K562 (cell line): ENCODE results near the gene RNF214. TPM values are rescaled to one million over a fixed set of nuclear protein-coding genes. Genes with fewer than 3 reads are reported as not detected.
A peak's percentile ranks its signal among the peaks of the same experiment; 100 is the strongest.
"Not testable (repeated sequence)": the region's sequence is repeated elsewhere in the genome, so short reads cannot be mapped to it uniquely, and the experiment has no call there.

Experiments
- ATAC-seq: fragments of 200-7000 bp; cut with Tn5 transposase; 3 replicates; pipeline ENCODE4 v1.9.1; 2020; ENCODE audit warnings: moderate library complexity
- BruUV-seq: library from RNA; stranded (reverse); fragments of 400-500 nt; replicated peaks from 2 replicates; lab custom pipeline; 2021; lab: Mats Ljungman, UMichigan
- CTCF ChIA-PET: fragments of 300-600 bp; formaldehyde crosslinking; extraction: SDS; loops from one replicate; lab custom pipeline; 2021; ENCODE audit warnings: low intra/inter-chr PET ratio; lab: Yijun Ruan, JAX
- POLR2A ChIA-PET: fragments of 300-600, 350-650 bp; sonication (Branson Sonifier 250); formaldehyde crosslinking; extraction: SDS; loops from one replicate; lab custom pipeline; 2021; ENCODE audit warnings: antibody characterized with exemption, inconsistent platforms; lab: Yijun Ruan, JAX
- DNase-seq, 4 experiments: peaks; one replicate each; pipeline versions ENCODE4 v3.0.0 to v3.0.0-alpha.2; 2011 to 2018; ENCODE audit warnings: low spot score in 3 of 4, mixed read lengths in 3 of 4; ENCODE audit errors: extremely low read depth in 1 of 4
- FAIRE-seq: peaks from 2 replicates; lab custom pipeline; 2011; peaks lifted over from hg19 to GRCh38; lab: Jason Lieb, UNC
- H2AFZ ChIP-seq: 2 replicates; pipeline ENCODE4 v1.6.0; 2011; ENCODE audit warnings: low read depth, low read length, control low read depth, inconsistent platforms
- H3K27ac ChIP-seq: fragments of 200-600 bp; 3 replicates; pipeline ENCODE4 v1.8.0; 2011; ENCODE audit warnings: low read depth, mild to moderate bottlenecking, control low read depth, inconsistent platforms, low read length, moderate library complexity, mixed read lengths; ENCODE audit errors: extremely low read depth
- H3K27me3 ChIP-seq, 2 experiments: fragments of 300-600 bp in 1 of 2; 2 replicates in 1 of 2; 3 replicates in 1 of 2; pipeline versions ENCODE4 v1.6.0 to v1.8.0; 2011; ENCODE audit warnings: inconsistent platforms in 2 of 2, low read length in 2 of 2, mild to moderate bottlenecking in 1 of 2, mixed read lengths in 1 of 2, moderate library complexity in 1 of 2; ENCODE audit not compliant: control insufficient read depth in 2 of 2, insufficient read depth in 2 of 2
- H3K36me3 ChIP-seq: fragments of 300-600 bp; 3 replicates; pipeline ENCODE4 v1.8.0; 2011; ENCODE audit warnings: mild to moderate bottlenecking, low read length, inconsistent platforms; ENCODE audit not compliant: control insufficient read depth, insufficient read depth
- H3K4me1 ChIP-seq, 2 experiments: fragments of 200-600 bp in 1 of 2; replicated peaks in 1 of 2; 2 replicates in 1 of 2; 3 replicates in 1 of 2; pipeline versions ENCODE4 v1.5.1 to v1.8.0; 2011; ENCODE audit warnings: inconsistent platforms in 2 of 2, low read length in 2 of 2, mild to moderate bottlenecking in 1 of 2, mixed read lengths in 1 of 2, moderate library complexity in 1 of 2; ENCODE audit not compliant: control insufficient read depth in 2 of 2, insufficient read depth in 2 of 2
- H3K4me2 ChIP-seq: 2 replicates; pipeline ENCODE4 v1.6.1; 2011; ENCODE audit warnings: low read length, control low read depth, inconsistent platforms, mixed read lengths; ENCODE audit not compliant: insufficient read depth
- H3K4me3 ChIP-seq: fragments of 200-600 bp; sonication (generic), shearing (Covaris generic); 2 replicates; pipeline ENCODE4 v1.5.1; 2016; ENCODE audit warnings: control low read depth, inconsistent platforms
- H3K79me2 ChIP-seq: fragments of 200-600 bp; 3 replicates; pipeline ENCODE4 v1.8.0; 2011; ENCODE audit warnings: low read length, inconsistent platforms; ENCODE audit not compliant: control insufficient read depth, insufficient read depth
- H3K9ac ChIP-seq, 2 experiments: 2 replicates each; pipeline versions ENCODE4 v1.6.0 to v1.6.1; 2011; ENCODE audit warnings: low read depth in 2 of 2, low read length in 2 of 2, control low read depth in 1 of 2, inconsistent platforms in 1 of 2, mild to moderate bottlenecking in 1 of 2, mixed read lengths in 1 of 2; ENCODE audit not compliant: insufficient read depth in 1 of 2
- H3K9me1 ChIP-seq: one replicate; pipeline ENCODE4 v1.6.0; 2011; ENCODE audit warnings: inconsistent platforms, mild to moderate bottlenecking, low read length, moderate library complexity; ENCODE audit not compliant: control insufficient read depth, insufficient read depth
- H3K9me3 ChIP-seq: replicated peaks from 2 replicates; pipeline ENCODE4 v1.5.1; 2011; ENCODE audit warnings: low read depth, low read length, inconsistent platforms; ENCODE audit not compliant: control insufficient read depth, insufficient read depth
- H4K20me1 ChIP-seq: replicated peaks from 2 replicates; pipeline ENCODE4 v1.6.1; 2011; ENCODE audit warnings: low read length, inconsistent platforms, mixed read lengths; ENCODE audit not compliant: control insufficient read depth, insufficient read depth
- PRPF4 ChIP-seq: fragments of 200-400 bp; formaldehyde crosslinking; IDR thresholded peaks from one replicate; pipeline ENCODE4 v1.6.1; 2017; ENCODE audit warnings: low read length, low read depth, mild to moderate bottlenecking; ENCODE audit not compliant: insufficient read depth, poor library complexity, severe bottlenecking
- WGBS: fragments of 100-300 bp; shearing (Covaris generic); methylation state at CpG from one replicate; pipeline ENCODE4 v1.1.6; 2016; ENCODE audit warnings: low coverage, mixed read lengths; ENCODE audit not compliant: insufficient coverage; ENCODE audit errors: missing lambda C conversion rate; 5-methylcytosine and 5-hydroxymethylcytosine counted together
- in situ Hi-C: fragments of 300-500 bp; cut with MboI; formaldehyde crosslinking; loops from 4 replicates; pipeline ENCODE4 v1.15.0; 2018; ENCODE audit warnings: inconsistent platforms, mixed read lengths
- intact Hi-C: fragments of 100-400 bp; cut with micrococcal nuclease; formaldehyde crosslinking; loops from 2 replicates; pipeline ENCODE4 v1.14.2; 2022
- polyA plus RNA-seq, 8 experiments: library from polyadenylated mRNA; depleted of rRNA in 4 of 8; stranded (reverse) in 5 of 8; unstranded in 3 of 8; fragments of >200 nt; fragmentation: Nextera tagmentation in 2 of 8; fragmentation: Illumina TruSeq in 1 of 8; extraction: Ambion mirVana in 2 of 8; extraction: Trizol in 1 of 8; gene quantifications; 2 replicates each; pipeline versions ENCODE4 v1.2.1 to v1.2.3, GENCODE V29; 2011 to 2014; ENCODE audit warnings: inconsistent platforms in 1 of 8, missing spikeins in 1 of 8
- total RNA-seq, 7 experiments: library from RNA; depleted of rRNA in 6 of 7; stranded (reverse); fragments of >200 nt in 6 of 7; fragmentation: Illumina TruSeq in 2 of 7; extraction: Trizol in 2 of 7; gene quantifications; 2 replicates each; pipeline versions ENCODE4 v1.2.1 to v1.2.3, GENCODE V29; 2011 to 2021; ENCODE audit warnings: low replicate concordance in 1 of 7
- TF ChIP-seq, protein P1 (sequence below), 3 experiments: IDR thresholded peaks in 2 of 3; conservative IDR thresholded peaks in 1 of 3; 2 replicates each; pipeline ENCODE4 v1.5.1; 2011 to 2012; ENCODE audit warnings: low read length in 3 of 3, mild to moderate bottlenecking in 3 of 3, control low read depth in 2 of 3, improper control_type of control experiment in 1 of 3, inconsistent platforms in 1 of 3, low read depth in 1 of 3, mixed read lengths in 1 of 3, moderate library complexity in 1 of 3; ENCODE audit not compliant: insufficient read depth in 2 of 3

RNF214 gene
- total and polyA plus RNA-seq, 9 of the 15 experiments (the other 6 are each of a cell fraction or from before 2014, with no cell fraction given) = 6.6 to 24.8 (median 11.9) TPM

GRCh38 chr11:117205211-117205818 lies 27.2 kb upstream of the RNF214 start:
- H3K9me1 ChIP-seq = no peaks in the 10 kb centered on the region
- no peaks in the 10 kb centered on the region for H3K27me3 ChIP-seq
- in situ Hi-C loops (loop anchor here (5.0 kb wide), 1 partner anchor 68 kb away; no protein-coding TSS in a partner anchor), intact Hi-C loops (no loop called here)
- H3K9ac ChIP-seq = no peak overlapping the region
- no peak overlapping the region for H3K4me2 ChIP-seq
- H3K27ac ChIP-seq = no peak overlapping the region
- CTCF ChIA-PET = interaction anchor here (0.9 kb wide), 1 partner anchor 25 kb away, joined by 5 read pairs; no protein-coding TSS in a partner anchor
- WGBS = 85% methylated on average over 8 of the region's 11 CpGs
- H3K36me3 ChIP-seq = peaks cover 10% of the 10 kb centered on the region; the same call in 1 of the 3 replicates
- POLR2A ChIA-PET = interaction anchor here (1.1 to 1.2 kb wide), 2 partner anchors 13 to 19 kb away, joined by 3 read pairs; no protein-coding TSS in a partner anchor
- ATAC-seq (peak; percentile 57), FAIRE-seq (peak; percentile 86), DNase-seq (no peak)
- no peaks in the 10 kb centered on the region for H3K79me2 ChIP-seq
- H4K20me1 ChIP-seq = no peaks in the 10 kb centered on the region
- no peak overlapping the region for H2AFZ ChIP-seq
- no peak for TF ChIP-seq PRPF4
- TF ChIP-seq, protein P1, sequence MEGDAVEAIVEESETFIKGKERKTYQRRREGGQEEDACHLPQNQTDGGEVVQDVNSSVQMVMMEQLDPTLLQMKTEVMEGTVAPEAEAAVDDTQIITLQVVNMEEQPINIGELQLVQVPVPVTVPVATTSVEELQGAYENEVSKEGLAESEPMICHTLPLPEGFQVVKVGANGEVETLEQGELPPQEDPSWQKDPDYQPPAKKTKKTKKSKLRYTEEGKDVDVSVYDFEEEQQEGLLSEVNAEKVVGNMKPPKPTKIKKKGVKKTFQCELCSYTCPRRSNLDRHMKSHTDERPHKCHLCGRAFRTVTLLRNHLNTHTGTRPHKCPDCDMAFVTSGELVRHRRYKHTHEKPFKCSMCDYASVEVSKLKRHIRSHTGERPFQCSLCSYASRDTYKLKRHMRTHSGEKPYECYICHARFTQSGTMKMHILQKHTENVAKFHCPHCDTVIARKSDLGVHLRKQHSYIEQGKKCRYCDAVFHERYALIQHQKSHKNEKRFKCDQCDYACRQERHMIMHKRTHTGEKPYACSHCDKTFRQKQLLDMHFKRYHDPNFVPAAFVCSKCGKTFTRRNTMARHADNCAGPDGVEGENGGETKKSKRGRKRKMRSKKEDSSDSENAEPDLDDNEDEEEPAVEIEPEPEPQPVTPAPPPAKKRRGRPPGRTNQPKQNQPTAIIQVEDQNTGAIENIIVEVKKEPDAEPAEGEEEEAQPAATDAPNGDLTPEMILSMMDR (IDR thresholded peaks at IDR 0.05 in 2 of 3, conservative IDR thresholded peaks at IDR 0.05 in 1 of 3; ENCODE audit: insufficient read depth in 2 of 3, low read depth in 1 of 3, low read length in 3 of 3) = peak in 1 of 3 experiments; percentile 18; a peak in 1 of 6 replicates
- BruUV-seq = no TSS peak
- no peak overlapping the region for H3K4me3 ChIP-seq
- peaks cover 0 to 8% of the 10 kb centered on the region in 2 experiments; a peak in 3 of 5 replicates for H3K4me1 ChIP-seq
- H3K9me3 ChIP-seq = no peaks in the 10 kb centered on the region

DNA sequence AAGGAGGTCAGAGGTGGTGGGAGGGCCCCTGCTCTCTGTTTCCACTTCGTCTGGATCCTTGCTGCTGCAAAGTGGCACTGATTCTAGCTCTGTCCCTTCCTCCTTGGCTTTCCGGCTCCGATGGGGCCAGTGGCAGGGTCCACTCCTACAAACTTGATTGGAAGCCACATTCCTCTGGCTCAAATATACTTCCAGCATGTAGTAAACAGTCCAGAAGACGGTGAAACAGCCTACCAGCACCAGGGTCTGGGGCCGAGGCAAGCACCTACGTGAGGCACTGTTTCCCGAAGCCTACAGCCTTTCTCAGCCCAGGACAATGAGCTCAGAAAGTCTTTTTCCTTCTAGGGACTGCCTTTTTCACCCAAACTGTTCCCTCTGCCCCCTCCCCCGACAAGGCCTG lies 26.4 kb upstream of the RNF214 start:
- DNase-seq, CTCF ChIA-PET, H3K4me2 ChIP-seq, H3K9me1 ChIP-seq, H3K4me3 ChIP-seq, H3K9ac ChIP-seq, H2AFZ ChIP-seq, H3K36me3 ChIP-seq, H3K27me3 ChIP-seq, H3K9me3 ChIP-seq, H4K20me1 ChIP-seq, FAIRE-seq, H3K79me2 ChIP-seq, H3K4me1 ChIP-seq, BruUV-seq, intact Hi-C loops, H3K27ac ChIP-seq, ATAC-seq: not testable (repeated sequence)
- in situ Hi-C loops = loop anchor here (5.0 kb wide), 1 partner anchor 69 kb away; no protein-coding TSS in a partner anchor
- POLR2A ChIA-PET = interaction anchor here (1.2 kb wide), 1 partner anchor 18 kb away, joined by 3 read pairs; no protein-coding TSS in a partner anchor
- WGBS = 93% methylated on average over 4 of the region's 8 CpGs

- H3K27ac ChIP-seq, DNase-seq, H3K4me2 ChIP-seq, H3K4me3 ChIP-seq, H3K9ac ChIP-seq, H3K9me1 ChIP-seq, H2AFZ ChIP-seq, BruUV-seq, H3K27me3 ChIP-seq, intact Hi-C loops, H3K9me3 ChIP-seq, FAIRE-seq, H3K79me2 ChIP-seq, H3K4me1 ChIP-seq, H3K36me3 ChIP-seq, ATAC-seq, CTCF ChIA-PET, H4K20me1 ChIP-seq: not testable (repeated sequence)
- POLR2A ChIA-PET = interaction anchor here (1.2 kb wide), 1 partner anchor 18 kb away, joined by 3 read pairs; no protein-coding TSS in a partner anchor
- in situ Hi-C loops = loop anchor here (5.0 kb wide), 1 partner anchor 70 kb away; no protein-coding TSS in a partner anchor
- WGBS = 72% methylated on average over 3 of the region's 11 CpGs
Measured at GRCh38 chr11:117206859-117207258, 25.6 kb upstream of the RNF214 start.
